Central memory CD8-positive, alpha-beta T cell (primary cell): ENCODE data around the gene POFUT2.

Experiments
- ATAC-seq: fragments of 150-1000 bp; cut with Tn5 transposase; replicated peaks from 2 replicates; pipeline ENCODE4 v1.10.0; 2022; ENCODE audit warnings: mild to moderate bottlenecking, moderate FRiP score, moderate number of reproducible peaks; ENCODE audit not compliant: poor library complexity, severe bottlenecking; ENCODE audit errors: extremely low read depth
- DNase-seq, 2 donors: peaks; one replicate each; pipeline ENCODE4 v3.0.0; 2021; ENCODE audit warnings: low spot score in 2 of 2
- H3K27ac Mint-ChIP-seq: one replicate; pipeline ENCODE4 v1.8.0; 2022; ENCODE audit warnings: low read depth, mild to moderate bottlenecking, moderate library complexity, mixed read lengths
- H3K27me3 Mint-ChIP-seq: one replicate; pipeline ENCODE4 v1.8.0; 2022; ENCODE audit warnings: mixed read lengths
- H3K36me3 Mint-ChIP-seq: one replicate; pipeline ENCODE4 v1.8.0; 2022; ENCODE audit warnings: mild to moderate bottlenecking, moderate library complexity, mixed read lengths; ENCODE audit not compliant: insufficient read depth
- H3K4me1 Mint-ChIP-seq: one replicate; pipeline ENCODE4 v1.8.0; 2022; ENCODE audit warnings: mixed read lengths
- H3K4me3 Mint-ChIP-seq: one replicate; pipeline ENCODE4 v1.8.0; 2022; ENCODE audit warnings: mild to moderate bottlenecking, moderate library complexity, mixed read lengths
- H3K9me3 Mint-ChIP-seq: one replicate; pipeline ENCODE4 v1.8.0; 2022; ENCODE audit warnings: mixed read lengths

Gene POFUT2

DNA sequence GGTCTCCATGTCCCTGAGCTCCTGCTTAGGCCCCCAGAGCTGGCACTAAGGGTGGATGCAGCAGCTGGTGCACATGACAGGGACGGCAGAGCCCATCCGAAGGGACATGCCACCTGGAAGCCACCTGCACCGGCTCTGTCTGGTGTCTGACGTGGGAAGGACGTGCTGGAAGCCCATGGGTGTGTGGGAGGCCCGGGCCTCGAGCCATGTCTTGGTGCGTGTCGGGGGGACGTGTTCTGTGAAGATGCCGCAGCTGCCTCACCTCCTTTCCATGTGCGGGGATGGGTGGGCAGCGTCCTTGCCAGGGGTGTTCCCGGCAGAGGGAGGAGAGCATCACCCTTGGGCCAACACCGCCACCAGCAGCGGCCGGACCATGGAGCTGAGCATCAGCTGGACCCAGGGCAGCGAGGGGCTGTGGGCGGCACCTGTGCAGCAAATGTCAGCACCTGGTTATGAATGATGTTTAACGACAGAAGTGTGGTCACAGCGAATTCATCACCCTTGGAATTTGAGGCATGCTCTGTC lies 15.5 kb upstream of the POFUT2 start:
- H3K27me3 Mint-ChIP-seq = peaks cover 36% of the 10 kb centered on the region
- no peaks in the 10 kb centered on the region for H3K9me3 Mint-ChIP-seq
- H3K4me1 Mint-ChIP-seq = no peaks in the 10 kb centered on the region
- DNase-seq (no peak), ATAC-seq (no peak)
- no peak overlapping the region for H3K27ac Mint-ChIP-seq
- no peak overlapping the region for H3K4me3 Mint-ChIP-seq
- H3K36me3 Mint-ChIP-seq = no peaks in the 10 kb centered on the region

DNA sequence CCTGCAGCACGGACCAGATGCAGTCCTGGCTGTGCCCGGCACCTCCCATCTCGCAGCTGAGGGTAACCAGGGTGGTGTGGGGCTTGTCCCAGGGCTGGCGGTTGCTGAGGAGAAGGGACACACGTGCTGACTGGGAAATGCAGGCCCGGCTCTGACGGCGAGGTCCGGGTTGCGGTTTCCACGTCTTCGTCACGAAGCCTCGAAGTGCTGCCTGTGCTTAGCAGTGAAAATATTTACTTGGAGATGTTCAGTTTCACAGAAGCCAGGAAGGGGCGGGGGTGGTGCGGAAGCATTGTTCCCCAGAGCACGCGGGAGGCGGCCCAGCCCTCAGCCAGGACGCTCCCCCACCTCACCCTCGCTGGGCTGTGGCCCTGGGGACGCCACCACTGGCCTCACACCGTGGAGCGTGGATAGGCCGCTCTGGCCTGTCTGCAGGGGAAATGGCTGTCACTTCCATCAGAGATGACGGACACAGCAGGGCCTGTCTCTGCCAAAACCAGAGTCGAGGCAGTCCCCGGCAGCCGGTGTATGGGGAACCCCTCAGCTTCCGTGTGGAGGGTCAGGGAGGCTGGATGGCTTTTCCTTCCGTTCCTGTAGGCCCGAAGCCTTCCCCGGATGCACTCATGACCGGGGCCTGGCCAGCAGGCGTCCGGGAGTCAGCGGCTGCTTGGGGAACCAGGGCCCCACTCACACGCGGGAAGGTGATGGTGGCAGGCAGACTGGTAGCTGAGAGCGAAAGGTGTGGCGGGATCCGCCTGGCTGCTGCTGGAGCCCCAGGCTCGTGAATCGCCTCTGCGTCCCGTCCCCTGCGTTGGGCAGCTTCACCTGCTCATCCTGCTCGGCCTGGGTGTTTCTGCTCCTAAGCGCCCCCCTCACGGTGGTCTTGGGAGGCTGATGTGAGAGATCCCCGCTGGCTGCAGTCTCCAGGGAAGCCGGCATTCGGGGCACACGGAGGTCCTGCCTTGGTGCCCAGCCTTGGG lies 14.7 kb upstream of the POFUT2 start:
- Mint-ChIP-seq H3K9me3 (no peaks in the 10 kb centered on the region), H3K27ac (no peak overlapping the region), H3K27me3 (peaks cover 28% of the 10 kb centered on the region), H3K4me1 (no peaks in the 10 kb centered on the region), H3K4me3 (no peak overlapping the region), H3K36me3 (no peaks in the 10 kb centered on the region)
- ATAC-seq (no peak), DNase-seq (no peak)

DNA sequence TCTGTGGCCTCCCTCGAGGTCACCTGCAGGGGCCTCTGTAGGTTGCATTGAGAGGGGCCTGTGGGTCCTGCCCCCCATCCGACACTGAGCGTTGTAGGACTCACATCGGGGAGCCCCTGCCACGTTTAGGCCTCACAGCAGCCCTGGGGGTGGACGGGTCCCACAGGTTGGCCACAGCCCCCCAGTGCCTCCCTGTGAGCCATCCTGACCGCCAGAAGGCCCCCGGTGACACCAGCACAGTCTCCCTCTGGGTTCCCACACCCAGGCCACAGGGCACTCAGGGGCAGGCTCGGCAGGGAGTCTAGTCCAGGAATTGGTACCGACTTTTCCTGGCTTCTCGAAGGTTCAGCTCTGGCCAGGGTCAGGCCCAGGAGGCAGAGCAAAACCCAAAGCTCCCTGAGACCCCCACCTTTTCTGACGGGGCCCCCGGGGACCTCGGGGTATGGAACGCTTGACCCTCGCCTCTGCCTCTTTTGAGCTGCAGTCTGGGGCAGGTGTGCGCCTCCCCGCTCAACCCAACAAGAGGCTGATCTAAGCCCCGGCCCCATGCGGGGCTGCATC lies 13.9 kb upstream of the POFUT2 start:
- ATAC-seq = no peak
- Mint-ChIP-seq H3K9me3 (no peaks in the 10 kb centered on the region), H3K4me1 (no peaks in the 10 kb centered on the region), H3K4me3 (no peak overlapping the region), H3K27me3 (peaks cover 22% of the 10 kb centered on the region), H3K27ac (no peak overlapping the region), H3K36me3 (no peaks in the 10 kb centered on the region)
- no peak for DNase-seq

DNA sequence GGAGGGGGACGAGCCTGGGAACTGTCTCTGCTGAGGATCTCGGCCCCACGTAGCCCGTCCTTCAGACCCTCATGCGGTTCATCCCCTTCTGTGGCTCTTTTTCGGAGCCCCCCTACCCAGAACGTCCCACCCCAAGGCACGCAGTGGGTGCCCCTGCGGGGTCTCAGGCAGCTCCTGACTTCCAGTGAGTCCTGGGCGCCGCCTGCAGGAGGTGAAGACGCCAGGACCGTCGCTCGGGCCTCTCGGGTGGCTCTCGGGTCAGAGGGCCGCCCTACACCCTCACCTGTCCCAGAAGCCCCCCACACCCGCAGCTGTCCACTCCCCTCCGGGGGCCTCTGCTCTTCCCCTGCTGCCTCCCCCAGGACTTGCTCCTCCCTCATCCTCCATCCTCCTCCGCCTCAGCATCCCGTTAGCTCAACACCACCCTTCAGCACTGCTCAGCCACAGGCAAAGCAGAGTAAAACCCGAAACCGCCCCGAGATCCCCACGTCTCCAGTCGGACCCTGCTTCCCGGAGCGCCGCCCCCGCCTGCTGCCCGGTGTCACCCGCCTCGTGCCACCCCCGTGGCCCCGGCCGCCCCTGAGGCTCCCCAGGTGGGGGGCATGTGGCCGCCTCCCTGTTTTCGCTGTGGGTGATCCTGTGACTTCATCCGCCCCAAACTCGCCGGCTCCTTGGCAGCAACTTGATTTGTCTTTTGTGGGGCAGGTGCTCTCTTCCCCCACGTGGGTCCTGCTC lies 13.3 kb upstream of the POFUT2 start:
- Mint-ChIP-seq H3K36me3 (no peaks in the 10 kb centered on the region), H3K4me1 (no peaks in the 10 kb centered on the region), H3K27ac (no peak overlapping the region), H3K4me3 (no peak overlapping the region), H3K9me3 (no peaks in the 10 kb centered on the region), H3K27me3 (peaks cover 15% of the 10 kb centered on the region)
- ATAC-seq (no peak), DNase-seq (no peak)

DNA sequence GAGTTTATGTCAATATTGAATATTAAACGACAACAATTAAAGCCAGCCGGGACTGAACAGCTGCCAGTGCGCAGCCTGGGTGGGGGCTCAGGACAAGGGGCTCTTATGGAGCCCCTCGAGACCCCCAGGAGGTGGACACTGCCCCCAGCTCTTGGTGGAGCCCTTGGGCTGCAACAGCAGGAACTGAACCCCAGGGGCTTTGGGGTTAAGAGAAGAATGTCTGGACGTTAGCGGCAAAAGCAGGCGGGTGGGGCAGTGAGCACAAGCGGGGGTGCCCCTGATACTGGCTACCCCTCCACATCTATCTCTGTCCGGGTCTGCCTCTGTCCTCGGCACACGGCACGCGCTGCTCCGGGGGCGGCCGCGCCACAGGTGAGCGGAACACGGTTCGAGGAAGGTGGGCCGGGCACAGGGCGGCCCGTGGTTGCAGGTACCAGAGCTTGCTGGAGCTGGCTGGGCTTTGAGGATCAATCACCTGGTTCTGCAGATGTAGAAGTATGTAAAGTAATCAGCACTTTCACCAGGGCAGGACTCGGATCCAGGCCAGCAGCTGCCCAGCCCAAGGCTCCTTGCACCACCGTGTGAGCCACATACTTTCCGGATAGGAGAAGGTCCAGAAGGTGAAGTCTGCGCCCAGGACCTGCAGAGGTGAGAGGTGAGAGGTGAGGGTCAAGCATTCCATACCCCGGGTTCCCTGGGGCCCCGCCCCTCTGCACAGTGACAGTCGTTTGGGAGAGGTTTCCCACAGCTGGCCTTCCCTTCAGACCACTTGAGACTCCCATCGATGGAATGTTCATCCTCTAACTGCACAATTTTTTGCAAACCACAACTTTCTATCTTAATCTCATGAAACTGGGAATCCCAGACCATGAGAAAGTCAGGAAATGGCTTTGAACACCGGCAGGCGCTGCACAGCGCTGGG lies 12.4 kb upstream of the POFUT2 start:
- no peak overlapping the region for H3K4me3 Mint-ChIP-seq
- H3K36me3 Mint-ChIP-seq = no peaks in the 10 kb centered on the region
- peaks cover 11% of the 10 kb centered on the region for H3K27me3 Mint-ChIP-seq
- H3K4me1 Mint-ChIP-seq = no peaks in the 10 kb centered on the region
- ATAC-seq = no peak
- no peaks in the 10 kb centered on the region for H3K9me3 Mint-ChIP-seq
- H3K27ac Mint-ChIP-seq = no peak overlapping the region
- no peak for DNase-seq

DNA sequence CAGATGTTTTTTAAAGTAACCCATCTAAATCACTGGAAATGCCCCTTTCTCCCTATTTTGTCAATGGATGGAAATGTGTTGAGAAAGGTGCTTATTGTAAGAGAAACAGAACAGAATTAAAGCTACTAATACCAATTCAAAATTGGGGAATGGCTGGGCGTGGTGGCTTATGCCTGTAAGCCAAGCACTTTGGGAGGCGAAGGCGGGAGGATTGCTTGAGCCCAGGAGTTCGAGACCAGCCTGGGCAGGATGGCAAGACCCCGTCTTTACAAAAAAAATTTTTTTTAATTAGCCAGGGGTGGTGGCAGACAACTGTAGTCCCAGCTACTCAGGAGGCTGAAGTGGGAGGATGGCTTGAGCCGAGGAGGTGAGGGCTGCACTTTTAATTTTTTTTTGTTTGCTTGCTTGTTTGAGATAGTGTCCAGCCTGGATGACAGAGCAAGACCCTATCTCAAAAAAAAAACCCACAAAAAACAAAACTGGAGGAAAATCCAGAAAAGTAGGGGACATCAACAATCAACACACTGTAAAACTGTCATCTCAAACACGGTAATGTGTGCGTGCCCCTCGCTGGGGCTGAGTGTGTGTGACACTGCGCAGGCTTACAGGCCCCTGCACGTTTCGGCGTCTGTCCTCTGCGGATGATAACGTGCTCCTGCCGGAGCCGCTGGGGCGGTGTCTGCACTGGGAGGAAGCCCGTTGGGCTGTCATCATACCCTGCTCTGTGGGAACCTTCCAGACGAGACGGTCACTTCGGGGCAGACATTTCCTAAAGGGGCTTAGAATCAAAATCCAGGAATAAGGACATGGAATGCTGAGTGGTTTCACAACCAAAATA lies 11.6 kb upstream of the POFUT2 start:
- Mint-ChIP-seq H3K4me1 (no peaks in the 10 kb centered on the region), H3K4me3 (no peak overlapping the region), H3K27ac (peak overlapping the region; percentile 62), H3K9me3 (no peaks in the 10 kb centered on the region), H3K27me3 (peaks cover 4% of the 10 kb centered on the region), H3K36me3 (no peaks in the 10 kb centered on the region)
- ATAC-seq (no peak), DNase-seq (no peak)

DNA sequence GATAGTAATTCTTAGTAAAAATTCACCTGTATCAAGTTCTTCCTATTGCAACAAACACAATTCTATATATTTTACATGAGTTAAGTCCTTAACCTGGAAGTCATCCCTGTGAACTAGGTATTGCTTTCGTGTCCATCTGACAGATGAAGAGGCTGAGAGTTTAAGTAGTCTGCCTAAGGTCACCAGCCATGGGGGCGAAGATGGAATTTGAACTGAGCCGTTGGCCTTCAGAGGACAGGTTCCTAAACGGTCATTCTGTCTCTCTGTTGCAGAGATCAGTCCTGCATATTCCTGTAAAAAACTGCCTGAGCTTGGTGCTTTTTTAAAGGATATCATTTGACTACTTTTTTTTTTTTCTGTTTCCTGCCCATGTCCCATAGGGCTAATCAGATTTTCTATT lies 10.2 kb upstream of the POFUT2 start:
- no peak overlapping the region for H3K4me3 Mint-ChIP-seq
- no peak for ATAC-seq
- H3K9me3 Mint-ChIP-seq = no peaks in the 10 kb centered on the region
- H3K36me3 Mint-ChIP-seq = no peaks in the 10 kb centered on the region
- no peaks in the 10 kb centered on the region for H3K27me3 Mint-ChIP-seq
- no peak for DNase-seq
- H3K4me1 Mint-ChIP-seq = peaks cover 4% of the 10 kb centered on the region
- H3K27ac Mint-ChIP-seq = no peak overlapping the region

DNA sequence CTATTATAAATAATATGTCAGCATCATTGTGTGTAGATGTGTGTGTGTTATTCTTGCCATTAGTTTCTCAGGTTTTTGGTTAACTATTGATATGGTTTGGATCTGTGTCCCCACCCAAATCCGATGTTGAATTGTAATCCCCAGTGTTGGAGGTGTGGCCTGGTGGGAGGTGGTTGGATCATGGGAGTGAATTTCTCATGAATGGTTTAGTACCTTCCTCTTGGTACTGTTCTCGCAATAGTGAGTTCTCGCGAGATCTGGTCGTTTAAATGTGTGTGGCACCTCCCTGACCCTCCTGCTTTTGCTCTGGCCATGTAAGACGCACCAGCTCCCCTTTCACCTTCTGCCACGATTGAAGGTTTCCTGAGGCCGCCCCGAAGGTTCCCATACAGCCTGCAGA lies 9.6 kb upstream of the POFUT2 start:
- H3K4me3 Mint-ChIP-seq = no peak overlapping the region
- H3K36me3 Mint-ChIP-seq = no peaks in the 10 kb centered on the region
- peaks cover 10% of the 10 kb centered on the region for H3K4me1 Mint-ChIP-seq
- DNase-seq = no peak
- ATAC-seq = no peak
- H3K27ac Mint-ChIP-seq = no peak overlapping the region
- no peaks in the 10 kb centered on the region for H3K9me3 Mint-ChIP-seq
- H3K27me3 Mint-ChIP-seq = no peaks in the 10 kb centered on the region

DNA sequence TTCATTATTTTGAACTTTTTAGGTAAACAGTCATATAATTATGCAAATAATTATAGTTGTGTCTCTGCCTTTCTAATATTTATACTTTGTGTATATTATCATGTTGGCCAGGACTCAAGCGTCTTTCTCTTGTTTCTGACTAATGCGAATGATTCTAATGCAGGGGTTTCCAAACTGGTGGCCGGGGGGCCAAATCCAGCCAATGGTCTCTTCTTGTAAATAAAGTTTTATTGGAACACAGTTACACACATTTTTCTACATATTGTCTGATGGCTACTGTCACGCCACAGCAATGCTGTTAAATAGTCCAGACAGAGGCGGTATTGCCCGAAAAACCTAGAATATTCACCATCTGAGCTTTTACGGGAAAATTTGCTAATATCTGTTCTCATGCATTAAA lies 8.9 kb upstream of the POFUT2 start:
- ATAC-seq (no peak), DNase-seq (no peak)
- H3K27me3 Mint-ChIP-seq = no peaks in the 10 kb centered on the region
- H3K4me3 Mint-ChIP-seq = no peak overlapping the region
- no peak overlapping the region for H3K27ac Mint-ChIP-seq
- H3K4me1 Mint-ChIP-seq = peaks cover 11% of the 10 kb centered on the region
- no peaks in the 10 kb centered on the region for H3K36me3 Mint-ChIP-seq
- H3K9me3 Mint-ChIP-seq = no peaks in the 10 kb centered on the region

DNA sequence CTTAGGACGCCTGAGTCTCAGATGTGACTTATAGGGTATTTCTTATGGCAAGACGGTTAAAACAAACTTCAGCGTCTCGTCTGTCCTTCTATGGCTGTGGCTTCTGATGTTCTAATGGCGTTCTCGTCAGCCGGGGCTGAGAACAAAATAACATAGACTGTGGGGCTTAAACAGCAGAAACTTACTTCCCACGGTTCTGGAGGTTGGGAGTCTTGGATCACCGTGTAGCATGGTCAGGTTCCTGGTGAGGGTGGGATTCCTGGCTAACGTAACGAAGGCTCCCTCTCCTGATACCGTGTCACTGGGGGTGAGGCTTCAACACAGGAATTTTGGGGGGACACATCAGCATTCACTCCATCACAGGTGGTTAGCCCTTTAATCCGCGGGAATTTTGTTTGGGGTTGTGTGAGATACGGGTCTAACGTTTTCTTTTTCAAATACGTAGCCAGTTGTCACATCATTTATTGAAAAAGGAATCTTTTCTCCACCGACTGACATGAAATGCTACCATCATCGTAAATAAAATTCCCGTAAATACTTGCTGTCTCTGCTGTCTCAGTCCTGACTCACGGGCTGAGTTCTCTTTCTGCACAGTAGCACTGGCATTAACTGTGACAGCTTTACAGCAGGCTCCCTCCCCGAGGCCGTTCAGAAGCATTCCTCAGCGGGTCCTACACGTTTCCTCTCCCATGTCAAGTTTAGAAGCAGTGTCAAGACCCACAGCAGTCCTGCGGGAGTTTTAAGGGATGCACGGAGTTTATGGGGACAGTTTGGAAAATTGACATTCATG lies 8.1 kb upstream of the POFUT2 start:
- peaks cover 11% of the 10 kb centered on the region for H3K4me1 Mint-ChIP-seq
- H3K9me3 Mint-ChIP-seq = no peaks in the 10 kb centered on the region
- no peak for DNase-seq
- H3K27me3 Mint-ChIP-seq = no peaks in the 10 kb centered on the region
- H3K27ac Mint-ChIP-seq = no peak overlapping the region
- no peak for ATAC-seq
- no peak overlapping the region for H3K4me3 Mint-ChIP-seq
- no peaks in the 10 kb centered on the region for H3K36me3 Mint-ChIP-seq
